Measurements from ENCODE around the gene IDUA. TPM values are rescaled to one million over a fixed set of nuclear protein-coding genes. Genes with fewer than 3 reads are reported as not detected.
A peak's percentile ranks its signal among the peaks of the same experiment; 100 is the strongest.

Gene IDUA
- total RNA-seq, 1 donor, result 21.7 TPM

- TF ChIP-seq CTCF (IDR thresholded peaks at IDR 0.05; ENCODE audit: insufficient read depth, low read length), result no peak
- no peak for DNase-seq (ENCODE audit: low read depth)
Measured at GRCh38 chr4:1008840-1009541, 22.1 kb downstream of the IDUA start.

GRCh38 chr4:1009542-1010394, 22.9 kb downstream of the IDUA start:
- peak; percentile 40 for TF ChIP-seq CTCF (IDR thresholded peaks at IDR 0.05; ENCODE audit: insufficient read depth, low read length)
- H3K4me3 ChIP-seq (ENCODE audit: low read depth, low read length), result peak overlapping the region; percentile 70
- DNase-seq (ENCODE audit: low read depth), result peak; percentile 41

More at GRCh38 chr4:1008840-1009541, 22.1 kb downstream of the IDUA start:
- peak overlapping the region; percentile 70 for H3K4me3 ChIP-seq (ENCODE audit: low read depth, low read length)

DNA sequence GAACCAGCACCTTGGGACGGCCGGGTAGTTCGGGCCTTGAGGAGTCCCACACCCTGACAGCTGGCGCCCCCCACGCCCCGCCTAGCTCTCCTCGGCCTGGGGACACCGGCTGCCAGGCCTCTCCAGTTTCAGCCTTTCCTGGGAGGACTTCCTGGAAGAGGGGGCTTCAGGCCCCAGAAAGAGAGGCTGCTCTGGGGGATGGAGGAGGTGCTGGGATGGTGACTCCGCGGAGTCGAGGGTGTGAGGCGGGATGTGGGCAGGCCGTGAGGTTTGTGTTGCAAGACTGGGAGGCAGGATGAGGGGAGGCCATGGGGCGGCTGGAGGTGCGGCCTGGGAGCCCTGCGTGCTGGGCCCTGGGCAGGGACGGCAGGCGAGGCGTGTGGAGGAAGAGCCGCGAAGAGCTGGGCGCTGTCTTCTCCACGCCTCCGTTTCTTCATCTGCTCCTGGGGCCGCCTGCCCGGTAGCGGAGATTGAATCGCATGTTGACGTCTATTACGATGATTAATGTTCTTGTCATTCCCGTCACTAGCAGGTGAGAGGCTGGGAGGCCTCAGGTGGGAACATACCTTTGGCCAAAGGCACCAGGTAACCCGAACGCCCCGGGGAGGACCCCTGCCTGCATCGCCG, 23.7 kb downstream of the IDUA start:
- H3K4me3 ChIP-seq (ENCODE audit: low read depth, low read length), result peak overlapping the region; percentile 61
- no peak for TF ChIP-seq CTCF (IDR thresholded peaks at IDR 0.05; ENCODE audit: insufficient read depth, low read length)
- DNase-seq (ENCODE audit: low read depth), result peak; percentile 77

- peak; percentile 77 for DNase-seq (ENCODE audit: low read depth)
- no peak for TF ChIP-seq CTCF (IDR thresholded peaks at IDR 0.05; ENCODE audit: insufficient read depth, low read length)
- peak within 1 kb of the TSS; percentile 62 for H3K4me3 ChIP-seq (ENCODE audit: low read depth, low read length)
Measured at GRCh38 chr4:1011022-1011665, 24.3 kb downstream of the IDUA start, which contains the start of gene FGFRL1. TSS of gene FGFRL1 (plus strand) at chr4:1011626. CDS start at chr4:1012486, 860 bp downstream.

DNA sequence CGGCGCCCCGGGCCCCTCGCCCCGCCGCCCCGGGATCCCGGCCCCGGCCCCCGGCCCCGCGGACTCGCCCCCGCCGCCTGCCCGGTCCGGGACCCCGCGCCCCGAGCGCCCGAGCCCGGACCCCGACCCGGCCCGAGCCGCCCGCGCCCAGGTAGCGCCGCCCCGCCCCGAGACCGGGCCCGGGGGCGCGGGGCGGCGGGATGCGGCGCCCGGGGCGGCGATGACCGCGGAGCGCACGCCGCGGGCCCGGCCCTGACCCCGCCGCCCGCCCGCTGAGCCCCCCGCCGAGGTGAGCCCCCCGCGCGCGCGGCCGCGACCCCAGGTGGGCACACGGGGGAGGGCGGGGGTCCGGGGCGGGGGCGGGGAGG, 24.8 kb downstream of the IDUA start:
- DNase-seq (ENCODE audit: low read depth), result no peak
- no peak for TF ChIP-seq CTCF (IDR thresholded peaks at IDR 0.05; ENCODE audit: insufficient read depth, low read length)
- H3K4me3 ChIP-seq (ENCODE audit: low read depth, low read length), result peak overlapping the region; percentile 62

GRCh38 chr4:1012034-1012739, 25.3 kb downstream of the IDUA start:
- DNase-seq (ENCODE audit: low read depth), result no peak
- H3K4me3 ChIP-seq (ENCODE audit: low read depth, low read length), result peak overlapping the region; percentile 62
- no peak for TF ChIP-seq CTCF (IDR thresholded peaks at IDR 0.05; ENCODE audit: insufficient read depth, low read length)

Data from fibroblast of the aortic adventitia (primary cell).